Fibroblast of lung (primary cell): ENCODE results near the gene PRKCD. TPM values are rescaled to one million over a fixed set of nuclear protein-coding genes. Genes with fewer than 3 reads are reported as not detected.
"Not testable (repeated sequence)": the region's sequence is repeated elsewhere in the genome, so short reads cannot be mapped to it uniquely, and the experiment has no call there.

Source experiments
- DNase-seq, 2 donors: peaks; one replicate each; pipeline versions ENCODE4 v3.0.0 to v3.0.0-alpha.2; 2010; ENCODE audit warnings: low read depth in 2 of 2
- H2AFZ ChIP-seq: 2 replicates; pipeline ENCODE4 v1.5.1; 2012; ENCODE audit warnings: low read length, control low read depth, inconsistent platforms
- H3K27ac ChIP-seq: 2 replicates; pipeline ENCODE4 v1.5.1; 2011; ENCODE audit warnings: low read length, control low read depth; ENCODE audit not compliant: insufficient read depth
- H3K27me3 ChIP-seq: 2 replicates; pipeline ENCODE4 v1.5.1; 2011; ENCODE audit warnings: mild to moderate bottlenecking, low read length; ENCODE audit not compliant: control insufficient read depth, insufficient read depth
- H3K36me3 ChIP-seq: 2 replicates; pipeline ENCODE4 v1.5.1; 2011; ENCODE audit warnings: low read length; ENCODE audit not compliant: control insufficient read depth, insufficient read depth
- H3K4me1 ChIP-seq: 2 replicates; pipeline ENCODE4 v1.5.1; 2011; ENCODE audit warnings: low read length; ENCODE audit not compliant: control insufficient read depth, insufficient read depth; ENCODE audit errors: extremely low read depth
- H3K4me2 ChIP-seq: 2 replicates; pipeline ENCODE4 v1.5.1; 2011; ENCODE audit warnings: low read length, control low read depth; ENCODE audit not compliant: insufficient read depth; ENCODE audit errors: extremely low read depth
- H3K4me3 ChIP-seq, 4 experiments: fragments of 200-600 bp in 1 of 4; sonication (generic) in 1 of 4; replicated peaks in 1 of 4; 2 replicates each; pipeline ENCODE4 v1.5.1; 2011 to 2016; ENCODE audit warnings: low read length in 4 of 4, low read depth in 3 of 4, mild to moderate bottlenecking in 3 of 4, control low read depth in 2 of 4, inconsistent platforms in 1 of 4, mixed read lengths in 1 of 4; ENCODE audit not compliant: insufficient read depth in 1 of 4; ENCODE audit errors: control extremely low read depth in 1 of 4
- H3K79me2 ChIP-seq: 2 replicates; pipeline ENCODE4 v1.5.1; 2012; ENCODE audit warnings: mild to moderate bottlenecking, low read length, inconsistent platforms; ENCODE audit not compliant: control insufficient read depth, insufficient read depth
- H3K9ac ChIP-seq: 2 replicates; pipeline ENCODE4 v1.5.1; 2011; ENCODE audit warnings: mild to moderate bottlenecking, low read length, control low read depth; ENCODE audit not compliant: insufficient read depth
- H3K9me3 ChIP-seq: 2 replicates; pipeline ENCODE4 v1.5.1; 2012; ENCODE audit warnings: low read depth, low read length; ENCODE audit not compliant: control insufficient read depth, insufficient read depth
- H4K20me1 ChIP-seq: 2 replicates; pipeline ENCODE4 v1.5.1; 2011; ENCODE audit warnings: low read length; ENCODE audit not compliant: control insufficient read depth, insufficient read depth; ENCODE audit errors: extremely low read depth
- EZH2 ChIP-seq: IDR thresholded peaks from 2 replicates; pipeline ENCODE4 v1.5.1; 2012; ENCODE audit warnings: low read length, control low read depth, mild to moderate bottlenecking; ENCODE audit errors: missing control alignments
- polyA plus RNA-seq, 2 donors: library from polyadenylated mRNA; depleted of rRNA in 1 of 2; stranded (reverse) in 1 of 2; unstranded in 1 of 2; fragments of >200 nt; gene quantifications; 2 replicates each; pipeline ENCODE4 v1.2.1, GENCODE V29; 2011 to 2012; ENCODE audit warnings: missing spikeins in 1 of 2
- total RNA-seq: library from RNA; depleted of rRNA; stranded (reverse); fragments of >200 nt; gene quantifications from 2 replicates; pipeline ENCODE4 v1.2.1, GENCODE V29; 2014
- TF ChIP-seq, protein P1 (sequence below), 2 donors: IDR thresholded peaks in 1 of 2; conservative IDR thresholded peaks in 1 of 2; 1 replicate in 1 of 2; 2 replicates in 1 of 2; pipeline ENCODE4 v1.5.1; 2011 to 2012; ENCODE audit warnings: low read length in 2 of 2, control low read depth in 1 of 2, inconsistent platforms in 1 of 2, low read depth in 1 of 2, mild to moderate bottlenecking in 1 of 2

The PRKCD gene
- total and polyA plus RNA-seq, 2 donors (not counting 1 experiment from before 2014, with no cell fraction given) = 3.8 to 21.2 TPM

DNA sequence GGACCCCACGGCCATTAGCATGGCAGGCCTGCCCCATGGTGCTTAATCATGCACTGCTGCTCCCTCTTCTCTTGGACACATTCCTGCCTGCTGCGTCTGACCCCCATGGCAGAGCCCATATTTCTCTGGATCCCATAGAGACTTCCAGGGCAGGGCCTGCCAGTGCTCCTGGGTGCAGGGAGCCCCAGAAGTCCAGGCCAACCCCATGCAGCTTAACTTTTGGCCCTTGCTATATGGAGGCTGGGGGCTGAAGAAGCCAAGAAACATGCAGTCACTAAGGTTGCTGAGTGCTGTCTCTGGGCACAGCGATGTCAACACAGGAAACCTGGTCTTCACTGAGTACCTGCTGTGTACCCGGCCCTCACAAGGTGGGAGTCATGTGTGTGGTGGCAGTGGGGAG is 11.3 kb upstream of the PRKCD start:
- Histone ChIP-seq H3K36me3 (no peaks in the 10 kb centered on the region), H2AFZ (no peak overlapping the region), H4K20me1 (no peaks in the 10 kb centered on the region), H3K4me1 (peaks cover 6% of the 10 kb centered on the region), H3K27ac (no peak overlapping the region), H3K79me2 (no peaks in the 10 kb centered on the region), H3K4me2 (no peak overlapping the region), H3K9me3 (no peaks in the 10 kb centered on the region), H3K4me3 (no peak overlapping the region), H3K27me3 (no peaks in the 10 kb centered on the region), H3K9ac (no peak overlapping the region)
- TF ChIP-seq EZH2 = no peak
- TF ChIP-seq, protein P1, sequence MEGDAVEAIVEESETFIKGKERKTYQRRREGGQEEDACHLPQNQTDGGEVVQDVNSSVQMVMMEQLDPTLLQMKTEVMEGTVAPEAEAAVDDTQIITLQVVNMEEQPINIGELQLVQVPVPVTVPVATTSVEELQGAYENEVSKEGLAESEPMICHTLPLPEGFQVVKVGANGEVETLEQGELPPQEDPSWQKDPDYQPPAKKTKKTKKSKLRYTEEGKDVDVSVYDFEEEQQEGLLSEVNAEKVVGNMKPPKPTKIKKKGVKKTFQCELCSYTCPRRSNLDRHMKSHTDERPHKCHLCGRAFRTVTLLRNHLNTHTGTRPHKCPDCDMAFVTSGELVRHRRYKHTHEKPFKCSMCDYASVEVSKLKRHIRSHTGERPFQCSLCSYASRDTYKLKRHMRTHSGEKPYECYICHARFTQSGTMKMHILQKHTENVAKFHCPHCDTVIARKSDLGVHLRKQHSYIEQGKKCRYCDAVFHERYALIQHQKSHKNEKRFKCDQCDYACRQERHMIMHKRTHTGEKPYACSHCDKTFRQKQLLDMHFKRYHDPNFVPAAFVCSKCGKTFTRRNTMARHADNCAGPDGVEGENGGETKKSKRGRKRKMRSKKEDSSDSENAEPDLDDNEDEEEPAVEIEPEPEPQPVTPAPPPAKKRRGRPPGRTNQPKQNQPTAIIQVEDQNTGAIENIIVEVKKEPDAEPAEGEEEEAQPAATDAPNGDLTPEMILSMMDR (conservative IDR thresholded peaks at IDR 0.05 in 1 of 2, IDR thresholded peaks at IDR 0.05 in 1 of 2; ENCODE audit: low read depth in 1 of 2, low read length in 2 of 2) = no peak
- DNase-seq = no peak

DNA sequence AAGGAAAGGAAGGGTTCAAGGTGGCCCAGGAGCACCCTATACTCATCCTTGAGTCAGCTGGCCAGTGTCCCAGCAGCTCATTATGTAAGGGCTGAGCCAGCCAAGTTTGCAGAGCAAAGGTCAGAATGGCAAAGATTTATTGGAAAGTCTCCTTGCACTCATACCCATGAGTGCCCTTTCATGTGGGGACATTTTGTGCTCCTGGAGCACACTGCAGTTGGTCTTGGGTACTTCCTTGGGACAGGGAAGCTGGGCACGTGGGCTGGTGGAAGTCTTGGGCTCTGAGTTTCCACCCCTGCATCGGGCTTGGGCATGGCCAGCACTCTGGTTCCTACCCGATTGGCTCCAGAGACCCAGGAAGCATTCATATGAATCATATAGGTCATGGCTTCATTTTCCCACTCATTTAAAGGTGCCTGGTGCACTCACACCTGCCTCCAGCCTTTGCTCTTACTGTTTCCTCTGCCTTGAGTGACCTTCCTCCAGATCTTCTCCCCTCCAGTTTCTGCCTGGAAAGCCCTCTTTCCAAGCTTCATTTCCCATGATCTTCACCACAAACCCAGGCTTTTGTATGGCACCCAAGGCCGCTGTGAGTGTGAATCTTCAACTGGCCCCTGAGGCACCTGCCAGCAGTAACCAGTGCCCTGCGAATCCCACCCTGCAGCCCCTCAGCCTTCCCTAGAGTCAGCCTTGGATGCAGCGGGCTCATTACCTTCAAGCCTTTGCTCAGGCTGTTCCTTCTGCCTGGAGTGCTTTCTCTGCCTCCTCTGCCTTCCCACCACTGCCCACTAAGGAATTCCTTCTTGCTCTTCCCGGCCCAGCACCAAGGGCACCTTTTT is 10.5 kb upstream of the PRKCD start:
- H3K9ac ChIP-seq = no peak overlapping the region
- TF ChIP-seq EZH2 = no peak
- TF ChIP-seq, protein P1 (conservative IDR thresholded peaks at IDR 0.05 in 1 of 2, IDR thresholded peaks at IDR 0.05 in 1 of 2; ENCODE audit: low read depth in 1 of 2, low read length in 2 of 2) = no peak
- no peak overlapping the region for H3K27ac ChIP-seq
- peak; percentile 36 to 45 for DNase-seq
- no peaks in the 10 kb centered on the region for H3K9me3 ChIP-seq
- H3K4me3 ChIP-seq = no peak overlapping the region
- H3K4me1 ChIP-seq = peaks cover 6% of the 10 kb centered on the region
- H3K4me2 ChIP-seq = no peak overlapping the region
- H3K36me3 ChIP-seq = no peaks in the 10 kb centered on the region
- no peak overlapping the region for H2AFZ ChIP-seq
- no peaks in the 10 kb centered on the region for H3K79me2 ChIP-seq
- no peaks in the 10 kb centered on the region for H3K27me3 ChIP-seq
- H4K20me1 ChIP-seq = no peaks in the 10 kb centered on the region

DNA sequence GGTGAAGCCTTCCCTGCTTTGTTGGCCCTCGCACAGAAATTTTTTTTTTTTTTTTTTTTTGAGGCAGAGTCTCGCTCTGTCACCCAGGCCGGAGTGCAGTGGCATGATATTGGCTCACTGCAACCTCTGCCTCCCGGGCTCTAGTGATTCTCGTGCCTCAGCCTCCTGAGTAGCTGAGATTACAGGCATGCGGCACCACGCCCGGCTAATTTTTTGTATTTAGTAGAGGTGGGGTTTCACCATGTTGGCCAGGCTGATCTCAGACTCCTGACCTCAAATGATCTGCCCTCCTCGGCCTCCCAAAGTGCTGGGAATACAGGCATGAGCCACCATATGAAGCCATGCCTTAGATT is 9.9 kb upstream of the PRKCD start:
- H3K27ac ChIP-seq, H3K36me3 ChIP-seq, H3K4me3 ChIP-seq, H3K79me2 ChIP-seq, H3K4me1 ChIP-seq, DNase-seq, H3K27me3 ChIP-seq, H3K9ac ChIP-seq, H3K9me3 ChIP-seq, H2AFZ ChIP-seq, H4K20me1 ChIP-seq, H3K4me2 ChIP-seq: not testable (repeated sequence)
